GM10266 (cell line): Measurements from ENCODE around the gene HTR2C.

Experiments used
- DNase-seq: peaks from one replicate; pipeline ENCODE4 v3.0.0; 2012; ENCODE audit errors: extremely low spot score
- TF ChIP-seq, protein P1 (sequence below): IDR thresholded peaks from 2 replicates; pipeline ENCODE4 v1.5.1; 2012; ENCODE audit warnings: mild to moderate bottlenecking, low read depth; ENCODE audit not compliant: control insufficient read depth, insufficient read depth; ENCODE audit errors: missing control alignments

HTR2C gene

DNA sequence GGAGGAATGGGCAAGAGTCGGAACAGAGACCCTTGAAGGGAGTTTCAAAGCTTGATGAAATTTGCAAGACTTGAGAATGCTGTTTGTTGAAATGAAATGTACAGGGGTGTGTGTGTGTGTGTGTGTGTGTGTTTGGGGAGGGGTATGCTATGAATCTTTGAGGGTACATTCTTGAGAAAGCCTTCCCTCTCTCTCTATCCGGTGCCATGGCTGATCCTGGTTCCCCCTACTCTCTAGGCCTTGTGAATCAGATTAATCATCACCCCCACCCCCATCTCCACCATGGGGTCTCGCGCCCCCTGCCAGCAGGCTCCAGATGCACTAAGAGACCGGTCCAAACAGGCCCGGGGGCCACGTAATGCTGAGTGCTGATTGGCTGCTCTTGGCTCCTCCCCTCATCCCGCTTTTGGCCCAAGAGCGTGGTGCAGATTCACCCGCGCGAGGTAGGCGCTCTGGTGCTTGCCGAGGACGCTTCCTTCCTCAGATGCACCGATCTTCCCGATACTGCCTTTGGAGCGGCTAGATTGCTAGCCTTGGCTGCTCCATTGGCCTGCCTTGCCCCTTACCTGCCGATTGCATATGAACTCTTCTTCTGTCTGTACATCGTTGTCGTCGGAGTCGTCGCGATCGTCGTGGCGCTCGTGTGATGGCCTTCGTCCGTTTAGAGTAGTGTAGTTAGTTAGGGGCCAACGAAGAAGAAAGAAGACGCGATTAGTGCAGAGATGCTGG, at the start of gene HTR2C:
Gene HTR2C (plus strand): TSS at position 441 of the 729 bp plus-strand sequence. CDS start 142,851 bp downstream, outside the sequence.
- TF ChIP-seq, protein P1, sequence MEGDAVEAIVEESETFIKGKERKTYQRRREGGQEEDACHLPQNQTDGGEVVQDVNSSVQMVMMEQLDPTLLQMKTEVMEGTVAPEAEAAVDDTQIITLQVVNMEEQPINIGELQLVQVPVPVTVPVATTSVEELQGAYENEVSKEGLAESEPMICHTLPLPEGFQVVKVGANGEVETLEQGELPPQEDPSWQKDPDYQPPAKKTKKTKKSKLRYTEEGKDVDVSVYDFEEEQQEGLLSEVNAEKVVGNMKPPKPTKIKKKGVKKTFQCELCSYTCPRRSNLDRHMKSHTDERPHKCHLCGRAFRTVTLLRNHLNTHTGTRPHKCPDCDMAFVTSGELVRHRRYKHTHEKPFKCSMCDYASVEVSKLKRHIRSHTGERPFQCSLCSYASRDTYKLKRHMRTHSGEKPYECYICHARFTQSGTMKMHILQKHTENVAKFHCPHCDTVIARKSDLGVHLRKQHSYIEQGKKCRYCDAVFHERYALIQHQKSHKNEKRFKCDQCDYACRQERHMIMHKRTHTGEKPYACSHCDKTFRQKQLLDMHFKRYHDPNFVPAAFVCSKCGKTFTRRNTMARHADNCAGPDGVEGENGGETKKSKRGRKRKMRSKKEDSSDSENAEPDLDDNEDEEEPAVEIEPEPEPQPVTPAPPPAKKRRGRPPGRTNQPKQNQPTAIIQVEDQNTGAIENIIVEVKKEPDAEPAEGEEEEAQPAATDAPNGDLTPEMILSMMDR, result no peak
- DNase-seq, result no peak

DNA sequence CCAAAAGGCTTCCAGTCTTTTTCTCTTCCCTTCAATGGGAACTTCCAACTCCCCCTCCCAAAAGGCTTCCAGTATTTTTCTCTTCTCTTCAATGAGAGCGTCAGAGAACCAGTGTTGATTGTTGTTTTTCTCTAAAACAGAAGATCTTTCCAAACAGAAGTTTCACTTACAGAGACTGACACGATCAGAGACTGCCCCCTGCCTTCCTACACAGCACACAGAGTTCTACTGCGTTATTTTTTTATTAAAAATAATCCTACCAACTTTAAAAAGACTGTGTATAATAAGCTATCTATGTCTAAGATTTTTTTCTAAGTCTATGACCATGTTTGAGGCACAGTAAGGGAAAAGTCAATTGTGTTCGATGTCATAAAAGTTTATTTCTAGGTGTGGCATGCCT, 3.5 kb upstream of the HTR2C start:
- DNase-seq, result no peak
- TF ChIP-seq, protein P1, result no peak

DNA sequence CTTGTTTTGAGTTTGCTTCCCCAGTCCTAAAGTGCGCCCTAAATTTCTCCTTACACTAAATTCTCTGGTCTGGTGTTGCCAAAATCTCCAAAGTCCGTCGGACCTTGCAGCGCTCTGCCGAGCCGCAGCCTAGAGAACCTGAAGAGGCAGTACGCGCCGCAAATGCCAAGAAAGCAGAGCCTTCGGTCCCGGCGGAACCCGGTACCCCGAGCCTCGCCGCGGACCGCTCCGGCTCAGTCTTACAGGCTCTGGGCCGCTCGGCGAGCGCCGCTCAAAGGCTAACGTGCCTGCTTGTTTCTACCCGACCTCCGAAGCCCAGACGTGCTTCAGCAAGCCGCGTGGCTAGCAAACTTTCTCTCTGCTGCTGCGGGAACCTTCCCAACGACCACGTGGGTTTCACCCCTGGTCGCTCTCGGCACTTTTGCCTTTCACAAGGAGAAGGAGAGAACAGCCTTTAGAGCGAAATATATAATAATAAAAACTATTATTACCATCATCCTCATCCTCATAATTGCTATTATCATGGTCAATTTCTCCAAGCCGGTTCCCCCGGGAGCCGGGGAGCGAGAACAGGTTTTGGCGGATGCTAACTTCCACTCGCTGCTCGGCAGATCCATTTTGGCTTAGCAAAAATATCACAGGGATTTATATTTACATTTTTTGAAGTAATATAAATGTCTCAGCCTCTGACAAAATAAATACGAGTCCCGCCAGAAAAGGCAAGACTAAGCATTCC, 2.2 kb upstream of the HTR2C start:
- TF ChIP-seq, protein P1, result no peak
- no peak for DNase-seq

DNA sequence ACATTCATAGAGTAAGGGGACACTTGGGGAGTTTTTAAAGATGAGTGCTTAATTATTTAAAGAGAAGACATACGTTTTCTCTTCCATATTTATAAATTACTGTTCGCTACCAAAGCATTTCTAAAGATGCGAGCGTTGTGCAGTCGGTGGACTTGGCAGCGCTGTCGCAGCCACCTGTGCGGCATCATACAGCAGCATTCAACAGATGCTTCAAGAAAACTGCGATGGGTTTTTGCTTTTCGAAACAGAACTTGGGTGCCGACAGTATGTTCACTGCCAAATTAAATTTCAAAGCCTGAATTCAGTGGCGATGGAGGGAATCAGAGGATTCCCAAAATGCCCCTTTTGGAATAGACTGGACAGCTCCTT, 1.6 kb upstream of the HTR2C start:
- no peak for DNase-seq
- TF ChIP-seq, protein P1, result no peak

DNA sequence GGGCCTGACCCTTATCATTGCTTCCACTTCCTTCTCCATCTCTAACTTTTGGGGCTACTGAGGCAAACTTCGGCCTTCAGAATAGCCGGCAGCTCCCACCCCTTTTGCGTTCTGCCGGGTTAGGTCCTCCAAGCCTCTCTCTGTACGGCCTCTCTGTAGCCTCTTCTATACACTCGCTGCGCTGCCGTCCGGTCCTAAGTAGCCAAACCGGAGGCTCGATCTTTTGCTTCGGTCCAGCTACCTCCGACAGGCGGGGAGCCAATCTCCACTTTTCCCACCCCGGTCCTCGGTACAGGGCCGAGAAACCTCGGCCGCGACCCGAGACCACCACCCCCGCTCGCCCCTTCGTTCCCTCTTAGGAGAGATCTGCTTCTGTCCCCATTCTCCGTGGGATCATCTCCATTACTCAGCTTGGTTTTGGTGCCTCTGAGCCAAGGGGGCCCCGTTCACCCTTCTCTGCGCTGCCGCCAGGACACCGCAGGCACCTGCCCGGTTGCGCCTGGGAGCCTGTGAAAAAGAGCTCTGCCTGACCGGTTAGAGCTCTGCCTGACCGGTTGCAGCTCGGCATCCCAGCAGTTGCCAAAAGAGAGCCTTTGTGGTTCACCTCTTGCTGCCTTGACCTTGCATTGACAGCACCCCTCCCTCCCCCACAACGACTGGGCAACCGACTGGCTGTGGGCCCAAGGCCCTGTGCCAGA, 1.0 kb upstream of the HTR2C start:
- no peak for DNase-seq
- TF ChIP-seq, protein P1, result no peak

DNA sequence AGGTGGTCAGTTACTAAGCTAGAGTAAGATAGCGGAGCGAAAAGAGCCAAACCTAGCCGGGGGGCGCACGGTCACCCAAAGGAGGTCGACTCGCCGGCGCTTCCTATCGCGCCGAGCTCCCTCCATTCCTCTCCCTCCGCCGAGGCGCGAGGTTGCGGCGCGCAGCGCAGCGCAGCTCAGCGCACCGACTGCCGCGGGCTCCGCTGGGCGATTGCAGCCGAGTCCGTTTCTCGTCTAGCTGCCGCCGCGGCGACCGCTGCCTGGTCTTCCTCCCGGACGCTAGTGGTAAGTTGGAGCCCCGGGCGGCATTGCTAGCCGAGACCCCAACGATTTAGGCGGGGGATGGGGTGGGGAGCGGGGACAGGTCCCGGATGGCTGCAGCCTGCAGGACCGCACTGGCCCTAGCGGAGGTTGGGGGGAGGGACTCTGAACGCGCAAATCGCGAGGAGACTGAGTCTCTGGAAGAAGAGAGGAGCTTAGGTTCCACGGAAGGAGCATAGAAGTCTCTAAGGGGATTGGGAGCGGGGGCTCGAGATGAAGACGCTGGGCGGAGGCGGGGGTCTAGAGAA, 573 bp downstream of the HTR2C start:
- TF ChIP-seq, protein P1, result no peak
- DNase-seq, result no peak
